Keratinocyte (primary cell): ENCODE results near the gene ELF2.

Experiments used
- CTCF ChIP-seq, 3 experiments: IDR thresholded peaks in 1 of 3; conservative IDR thresholded peaks in 1 of 3; optimal IDR thresholded peaks in 1 of 3; 2 replicates in 2 of 3; 3 replicates in 1 of 3; pipeline versions ENCODE3 to v1.5.1; 2011; ENCODE audit warnings: low read length in 3 of 3, mild to moderate bottlenecking in 3 of 3, moderate library complexity in 2 of 3, control low read depth in 1 of 3, inconsistent platforms in 1 of 3; ENCODE audit not compliant: insufficient read depth in 2 of 3; ENCODE audit errors: extremely low read depth in 1 of 3
- EZH2 ChIP-seq: IDR thresholded peaks from one replicate; pipeline ENCODE4 v1.6.1; 2012; ENCODE audit warnings: inconsistent platforms, mild to moderate bottlenecking, low read length, moderate library complexity

- no peak for TF ChIP-seq CTCF (optimal IDR thresholded peaks at IDR 0.05 in 1 of 3, IDR thresholded peaks at IDR 0.05 in 1 of 3, conservative IDR thresholded peaks at IDR 0.05 in 1 of 3; ENCODE audit: extremely low read depth in 1 of 3, insufficient read depth in 2 of 3, low read length in 3 of 3)
- TF ChIP-seq EZH2 = no peak
These were observed 45.2 kb upstream of the ELF2 start for GRCh38 chr4:139222215-139222614.
